ENCODE data around the gene FUCA2.

DNA sequence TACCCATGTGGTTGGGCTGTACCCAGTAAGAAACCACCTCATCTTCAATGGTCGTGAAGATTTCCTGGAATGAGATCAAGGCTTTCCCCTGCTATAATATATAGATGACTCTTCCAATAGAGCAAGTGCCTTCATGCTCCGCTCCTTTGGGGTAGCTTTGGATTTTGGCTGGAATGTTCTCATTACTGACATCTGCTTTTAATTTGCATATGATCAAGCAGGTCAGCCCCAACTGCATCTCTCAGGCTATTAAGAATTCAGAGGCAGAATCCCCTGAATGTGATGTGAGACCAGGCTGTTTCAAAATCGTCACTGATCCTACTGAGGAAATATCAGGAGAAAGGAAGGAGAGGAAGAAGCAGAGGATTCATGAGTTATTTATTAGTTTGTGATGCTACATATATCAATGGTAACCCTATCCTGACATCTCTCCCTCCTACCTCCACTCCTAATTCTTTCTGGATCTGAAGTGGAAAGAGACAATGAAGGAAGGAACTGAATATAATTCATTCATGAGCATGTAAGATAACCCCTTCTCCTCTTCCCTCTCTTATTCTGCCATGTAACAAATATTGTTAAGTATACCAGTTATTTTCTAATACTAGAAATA is 47.6 kb upstream of the FUCA2 start:
- TF ChIP-seq, protein P1, sequence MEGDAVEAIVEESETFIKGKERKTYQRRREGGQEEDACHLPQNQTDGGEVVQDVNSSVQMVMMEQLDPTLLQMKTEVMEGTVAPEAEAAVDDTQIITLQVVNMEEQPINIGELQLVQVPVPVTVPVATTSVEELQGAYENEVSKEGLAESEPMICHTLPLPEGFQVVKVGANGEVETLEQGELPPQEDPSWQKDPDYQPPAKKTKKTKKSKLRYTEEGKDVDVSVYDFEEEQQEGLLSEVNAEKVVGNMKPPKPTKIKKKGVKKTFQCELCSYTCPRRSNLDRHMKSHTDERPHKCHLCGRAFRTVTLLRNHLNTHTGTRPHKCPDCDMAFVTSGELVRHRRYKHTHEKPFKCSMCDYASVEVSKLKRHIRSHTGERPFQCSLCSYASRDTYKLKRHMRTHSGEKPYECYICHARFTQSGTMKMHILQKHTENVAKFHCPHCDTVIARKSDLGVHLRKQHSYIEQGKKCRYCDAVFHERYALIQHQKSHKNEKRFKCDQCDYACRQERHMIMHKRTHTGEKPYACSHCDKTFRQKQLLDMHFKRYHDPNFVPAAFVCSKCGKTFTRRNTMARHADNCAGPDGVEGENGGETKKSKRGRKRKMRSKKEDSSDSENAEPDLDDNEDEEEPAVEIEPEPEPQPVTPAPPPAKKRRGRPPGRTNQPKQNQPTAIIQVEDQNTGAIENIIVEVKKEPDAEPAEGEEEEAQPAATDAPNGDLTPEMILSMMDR (IDR thresholded peaks at IDR 0.05; ENCODE audit: borderline replicate concordance, extremely low read depth, low read length, poor library complexity, severe bottlenecking) = no peak
- TF ChIP-seq EZH2 (IDR thresholded peaks at IDR 0.05; ENCODE audit: borderline replicate concordance, low read depth, low read length, severe bottlenecking) = no peak
